Kidney (tissue), 14 donors: Measurements from ENCODE around the gene ZIC4. TPM values are rescaled to one million over a fixed set of nuclear protein-coding genes. Genes with fewer than 3 reads are reported as not detected.

Experiments used
- DNase-seq, 5 donors: peaks; one replicate each; pipeline ENCODE4 v3.0.0-alpha.2; 2013 to 2020
- FAIRE-seq: peaks from 2 replicates; lab custom pipeline; 2012; peaks lifted over from hg19 to GRCh38; lab: Jason Lieb, UNC
- H3K27ac ChIP-seq, 2 donors: one replicate each; pipeline ENCODE4 v1.7.0; 2013; ENCODE audit warnings: low read depth in 2 of 2, low read length in 2 of 2, inconsistent platforms in 1 of 2
- H3K27me3 ChIP-seq: one replicate; pipeline ENCODE4 v1.7.1; 2013; ENCODE audit warnings: low read length, inconsistent platforms; ENCODE audit not compliant: control insufficient read depth, insufficient read depth
- H3K36me3 ChIP-seq, 3 donors: one replicate each; pipeline versions ENCODE4 v1.7.0 to v1.7.1; 2013; ENCODE audit warnings: low read length in 3 of 3, control low read depth in 1 of 3, inconsistent platforms in 1 of 3; ENCODE audit not compliant: insufficient read depth in 3 of 3, control insufficient read depth in 2 of 3
- H3K4me1 ChIP-seq, 3 donors: one replicate each; pipeline versions ENCODE4 v1.7.0 to v1.7.1; 2013; ENCODE audit warnings: low read length in 3 of 3, inconsistent platforms in 1 of 3, low read depth in 1 of 3; ENCODE audit not compliant: control insufficient read depth in 2 of 3, insufficient read depth in 2 of 3
- H3K4me3 ChIP-seq, 3 donors: one replicate each; pipeline versions ENCODE4 v1.7.0 to v1.8.1; 2013; ENCODE audit warnings: low read length in 3 of 3, control low read depth in 1 of 3, inconsistent platforms in 1 of 3
- H3K9ac ChIP-seq, 3 donors: one replicate each; pipeline versions ENCODE4 v1.7.0 to v1.7.1; 2013; ENCODE audit warnings: low read length in 3 of 3, control low read depth in 1 of 3, inconsistent platforms in 1 of 3
- H3K9me3 ChIP-seq, 3 donors: one replicate each; pipeline versions ENCODE4 v1.7.0 to v1.7.1; 2013; ENCODE audit warnings: low read length in 3 of 3, control low read depth in 1 of 3, inconsistent platforms in 1 of 3; ENCODE audit not compliant: control insufficient read depth in 2 of 3, insufficient read depth in 1 of 3
- intact Hi-C: fragments of 100-400 bp; cut with DNase I; formaldehyde crosslinking; loops from one replicate; pipeline ENCODE4 v1.11.1; 2022
- polyA plus RNA-seq: library from polyadenylated mRNA; stranded (reverse); fragments of 350-450 nt; fragmentation: Illumina TruSeq; extraction: RNeasy Lipid Tissue Mini Kit (QIAGEN cat#74804); gene quantifications from one replicate; pipeline ENCODE4 v1.2.3, GENCODE V29; 2014; ENCODE audit warnings: low read depth, low replicate concordance; ENCODE audit not compliant: insufficient read depth
- total RNA-seq: library from RNA; stranded (reverse); fragmentation: NEBNext Ultra II Directional; extraction: Animal tissue kit (Norgen Biotek cat#: 25700); gene quantifications from one replicate; pipeline ENCODE4 v1.2.1, GENCODE V29; 2021
- TF ChIP-seq, protein P1 (sequence below): IDR thresholded peaks from 3 replicates; pipeline ENCODE4 v1.5.1; 2012; ENCODE audit warnings: mild to moderate bottlenecking, moderate library complexity, borderline replicate concordance; ENCODE audit not compliant: insufficient read depth; ENCODE audit errors: extremely low read depth
- donor health status: control.
- donor health status: control.
- donor health status: control.
- donor health status: control.
- donor health status: control.
- donor health status: DM: yes; HTN: yes; CAD: no.
- donor health status: Normal renal cell carcinoma (clear cell type).

Gene ZIC4
- total and polyA plus RNA-seq, 2 donors from 2014 or later, result not detected

DNA sequence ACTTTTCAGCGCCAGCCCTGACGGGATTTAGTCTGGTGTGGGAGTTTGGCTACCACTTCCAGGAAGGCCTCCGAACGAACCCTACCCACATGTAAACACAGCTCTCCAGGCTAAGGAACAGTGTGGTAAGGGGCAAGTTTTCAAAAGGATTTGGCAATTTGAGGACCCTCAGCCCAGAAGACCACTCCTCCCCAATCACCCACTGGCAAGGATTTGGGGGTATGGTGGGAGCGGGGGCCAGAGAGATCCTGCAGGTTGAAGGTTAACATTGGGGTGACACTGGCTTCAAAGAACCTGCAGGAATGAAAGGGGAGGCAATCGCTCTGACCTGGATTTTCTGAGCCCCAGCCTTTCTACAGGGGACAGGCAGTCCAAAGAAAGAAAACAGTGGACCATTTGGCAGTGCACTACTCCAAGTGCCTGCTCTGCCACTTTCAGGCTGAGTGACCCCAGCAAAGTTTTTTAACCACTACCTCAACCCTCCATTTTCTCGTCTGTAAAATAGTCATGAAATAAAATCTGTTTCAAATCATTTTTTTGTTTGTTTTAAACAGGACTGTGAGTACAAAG, 34.5 kb downstream of the ZIC4 start:
- intact Hi-C loops, result no loop called here
- H3K27me3 ChIP-seq, result peaks cover 80% of the 10 kb centered on the region
- no peak for FAIRE-seq

DNA sequence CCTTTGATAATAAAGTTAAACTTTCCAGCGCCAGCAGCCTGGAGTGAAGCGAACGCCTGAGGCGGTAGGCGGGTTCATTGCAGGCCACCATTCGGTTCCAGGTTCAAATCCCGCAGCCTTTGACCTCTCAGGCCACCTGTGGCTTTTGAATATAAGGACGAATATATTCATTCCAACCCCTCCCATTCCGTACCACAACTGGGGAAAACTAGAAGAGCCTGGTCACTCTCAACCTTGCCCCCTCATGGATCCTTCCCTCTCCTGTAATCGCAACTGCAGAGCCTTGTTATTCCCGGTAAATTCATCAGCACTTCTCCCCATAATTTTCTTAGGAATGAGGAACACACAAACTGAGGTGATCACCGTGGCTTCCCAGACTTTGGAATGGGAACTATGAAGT, 35.2 kb downstream of the ZIC4 start:
- Histone ChIP-seq H3K4me1 (no peaks in the 10 kb centered on the region), H3K27ac (no peak overlapping the region), H3K36me3 (no peaks in the 10 kb centered on the region), H3K27me3 (peaks cover 80% of the 10 kb centered on the region), H3K4me3 (no peak overlapping the region), H3K9me3 (no peaks in the 10 kb centered on the region), H3K9ac (no peak overlapping the region)
- no peak for DNase-seq
- no peak for FAIRE-seq
- TF ChIP-seq, protein P1, sequence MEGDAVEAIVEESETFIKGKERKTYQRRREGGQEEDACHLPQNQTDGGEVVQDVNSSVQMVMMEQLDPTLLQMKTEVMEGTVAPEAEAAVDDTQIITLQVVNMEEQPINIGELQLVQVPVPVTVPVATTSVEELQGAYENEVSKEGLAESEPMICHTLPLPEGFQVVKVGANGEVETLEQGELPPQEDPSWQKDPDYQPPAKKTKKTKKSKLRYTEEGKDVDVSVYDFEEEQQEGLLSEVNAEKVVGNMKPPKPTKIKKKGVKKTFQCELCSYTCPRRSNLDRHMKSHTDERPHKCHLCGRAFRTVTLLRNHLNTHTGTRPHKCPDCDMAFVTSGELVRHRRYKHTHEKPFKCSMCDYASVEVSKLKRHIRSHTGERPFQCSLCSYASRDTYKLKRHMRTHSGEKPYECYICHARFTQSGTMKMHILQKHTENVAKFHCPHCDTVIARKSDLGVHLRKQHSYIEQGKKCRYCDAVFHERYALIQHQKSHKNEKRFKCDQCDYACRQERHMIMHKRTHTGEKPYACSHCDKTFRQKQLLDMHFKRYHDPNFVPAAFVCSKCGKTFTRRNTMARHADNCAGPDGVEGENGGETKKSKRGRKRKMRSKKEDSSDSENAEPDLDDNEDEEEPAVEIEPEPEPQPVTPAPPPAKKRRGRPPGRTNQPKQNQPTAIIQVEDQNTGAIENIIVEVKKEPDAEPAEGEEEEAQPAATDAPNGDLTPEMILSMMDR, result no peak
- intact Hi-C loops, result no loop called here

More for the DNA sequence above, 34.5 kb downstream of the ZIC4 start:
- Histone ChIP-seq H3K4me3 (no peak overlapping the region), H3K4me1 (no peaks in the 10 kb centered on the region), H3K27ac (no peak overlapping the region), H3K36me3 (no peaks in the 10 kb centered on the region), H3K9ac (no peak overlapping the region), H3K9me3 (no peaks in the 10 kb centered on the region)
- TF ChIP-seq, protein P1, result no peak
- DNase-seq, result no peak

DNA sequence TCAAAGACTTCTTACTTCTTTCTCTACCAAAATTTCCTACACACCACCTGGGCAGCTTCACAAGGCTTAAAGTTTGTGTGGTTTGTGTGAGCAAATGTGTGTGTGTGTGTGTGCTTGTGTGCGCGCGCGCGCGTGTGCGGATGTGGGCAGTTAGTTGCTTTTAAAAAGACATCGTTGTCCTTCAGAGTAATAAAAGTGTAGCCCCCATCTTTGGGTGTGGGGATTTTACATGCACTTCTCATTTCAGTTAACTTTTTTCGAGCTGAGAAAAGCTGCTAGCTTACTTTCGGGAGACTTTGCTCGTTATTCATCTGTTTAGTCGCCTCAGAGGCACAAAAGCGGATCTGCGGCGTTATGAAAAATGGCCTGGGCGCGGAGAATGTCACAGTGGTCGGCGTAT, 36.0 kb downstream of the ZIC4 start:
- TF ChIP-seq, protein P1, result no peak
- DNase-seq, result no peak
- Histone ChIP-seq H3K9ac (no peak overlapping the region), H3K36me3 (no peaks in the 10 kb centered on the region), H3K4me3 (no peak overlapping the region), H3K4me1 (no peaks in the 10 kb centered on the region), H3K9me3 (no peaks in the 10 kb centered on the region), H3K27ac (no peak overlapping the region), H3K27me3 (peaks cover 74% of the 10 kb centered on the region)
- no peak for FAIRE-seq
- intact Hi-C loops, result no loop called here

- H3K27ac ChIP-seq, result no peak overlapping the region
- no peaks in the 10 kb centered on the region for H3K4me1 ChIP-seq
- no peak for FAIRE-seq
- DNase-seq, result no peak
- H3K9me3 ChIP-seq, result no peaks in the 10 kb centered on the region
- H3K4me3 ChIP-seq, result no peak overlapping the region
- H3K27me3 ChIP-seq, result peaks cover 74% of the 10 kb centered on the region
- no peaks in the 10 kb centered on the region for H3K36me3 ChIP-seq
- intact Hi-C loops, result no loop called here
- TF ChIP-seq, protein P1, result no peak
- no peak overlapping the region for H3K9ac ChIP-seq
Measured at GRCh38 chr3:147369661-147370123, 36.7 kb downstream of the ZIC4 start.
